Measurements from ENCODE around the gene USP10.

Gene USP10

GRCh38 chr16:84813141-84813934 lies 113.5 kb downstream of the USP10 start:
- TF ChIP-seq ZNF596 (tag by site-specific recombination; IDR thresholded peaks at IDR 0.05) (no peak), ATF2 (tag by site-specific recombination; IDR thresholded peaks at IDR 0.05; ENCODE audit: low read depth) (0 out of 2 replicates have a peak, but pooled peaks have one; percentile 48)
- Histone ChIP-seq H3K4me1 (ENCODE audit: control insufficient read depth, insufficient read depth, low read length) (no peaks in the 10 kb centered on the region), H3K9me3 (ENCODE audit: control insufficient read depth, insufficient read depth, low read depth, low read length) (no peaks in the 10 kb centered on the region), H3K27ac (ENCODE audit: extremely low read depth, low read depth, low read length) (no peak overlapping the region), H3K4me3 (ENCODE audit: low read depth, low read length) (no peak overlapping the region), H3K36me3 (ENCODE audit: control insufficient read depth in 2 of 2, insufficient read depth in 1 of 2, low read length in 2 of 2) (no peaks in the 10 kb centered on the region)
- CTCF ChIA-PET = interaction anchor here (0.7 kb wide), 1 partner anchor 139 kb away, joined by 4 read pairs; no protein-coding TSS in a partner anchor
- POLR2A ChIA-PET = interaction anchor here (0.6 kb wide), 1 partner anchor 88 kb away, joined by 5 read pairs; no protein-coding TSS in a partner anchor

- H3K9me3 ChIP-seq (ENCODE audit: control insufficient read depth, insufficient read depth, low read depth, low read length) = no peaks in the 10 kb centered on the region
- H3K36me3 ChIP-seq (ENCODE audit: control insufficient read depth in 2 of 2, insufficient read depth in 1 of 2, low read length in 2 of 2) = no peaks in the 10 kb centered on the region
- TF ChIP-seq ZNF146 (tag by site-specific recombination; IDR thresholded peaks at IDR 0.05) (no peak), ZNF157 (tag by site-specific recombination; IDR thresholded peaks at IDR 0.05) (no peak)
- no peaks in the 10 kb centered on the region for H3K4me1 ChIP-seq (ENCODE audit: control insufficient read depth, insufficient read depth, low read length)
- no peak overlapping the region for H3K4me3 ChIP-seq (ENCODE audit: low read depth, low read length)
- CTCF ChIA-PET = no interaction called here
- H3K27ac ChIP-seq (ENCODE audit: extremely low read depth, low read depth, low read length) = no peak overlapping the region
- POLR2A ChIA-PET = no interaction called here
Measured at GRCh38 chr16:84815462-84815861, 115.7 kb downstream of the USP10 start.

DNA sequence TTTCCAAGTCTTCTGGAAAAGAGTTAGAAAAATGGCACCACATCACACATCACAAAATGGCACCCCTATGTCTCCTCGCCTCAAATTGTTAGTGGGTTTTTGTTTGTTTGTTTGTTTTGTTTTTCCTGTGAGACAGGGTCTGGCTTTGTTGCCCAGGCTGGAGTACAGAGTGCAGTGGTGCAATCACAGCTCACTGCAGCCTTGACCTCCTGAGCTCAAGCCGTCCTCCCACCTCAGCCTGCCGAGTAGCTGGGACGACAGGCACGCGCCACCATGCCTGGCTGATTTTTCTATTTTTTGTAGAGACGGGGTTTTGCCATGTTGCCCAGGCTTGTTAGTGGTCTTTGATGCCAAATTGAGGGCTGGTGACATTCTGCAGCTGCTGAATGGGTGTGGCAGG lies 116.2 kb downstream of the USP10 start:
- Histone ChIP-seq H3K4me3 (ENCODE audit: low read depth, low read length) (no peak overlapping the region), H3K9me3 (ENCODE audit: control insufficient read depth, insufficient read depth, low read depth, low read length) (no peaks in the 10 kb centered on the region), H3K36me3 (ENCODE audit: control insufficient read depth in 2 of 2, insufficient read depth in 1 of 2, low read length in 2 of 2) (no peaks in the 10 kb centered on the region), H3K4me1 (ENCODE audit: control insufficient read depth, insufficient read depth, low read length) (no peaks in the 10 kb centered on the region), H3K27ac (ENCODE audit: extremely low read depth, low read depth, low read length) (no peak overlapping the region)
- ChIA-PET POLR2A (no interaction called here), CTCF (no interaction called here)
- TF ChIP-seq HOXD13 (CRISPR knock-in tag; IDR thresholded peaks at IDR 0.05; ENCODE audit: borderline replicate concordance) = no peak
- TF ChIP-seq ZNF335 (tag by site-specific recombination; conservative IDR thresholded peaks at IDR 0.05) = no peak
- no peak for TF ChIP-seq ZXDB (tag by site-specific recombination; IDR thresholded peaks at IDR 0.05)
- TF ChIP-seq REPIN1 (tag by site-specific recombination; IDR thresholded peaks at IDR 0.05; ENCODE audit: low read depth) = no peak
- no peak for TF ChIP-seq ZSCAN30 (tag by site-specific recombination; IDR thresholded peaks at IDR 0.05)
- TF ChIP-seq ZBTB10 (tag by site-specific recombination; IDR thresholded peaks at IDR 0.05) = no peak
- TF ChIP-seq SETDB1 (IDR thresholded peaks at IDR 0.05; ENCODE audit: insufficient read length, low read length) = no peak
- TF ChIP-seq, protein P1, sequence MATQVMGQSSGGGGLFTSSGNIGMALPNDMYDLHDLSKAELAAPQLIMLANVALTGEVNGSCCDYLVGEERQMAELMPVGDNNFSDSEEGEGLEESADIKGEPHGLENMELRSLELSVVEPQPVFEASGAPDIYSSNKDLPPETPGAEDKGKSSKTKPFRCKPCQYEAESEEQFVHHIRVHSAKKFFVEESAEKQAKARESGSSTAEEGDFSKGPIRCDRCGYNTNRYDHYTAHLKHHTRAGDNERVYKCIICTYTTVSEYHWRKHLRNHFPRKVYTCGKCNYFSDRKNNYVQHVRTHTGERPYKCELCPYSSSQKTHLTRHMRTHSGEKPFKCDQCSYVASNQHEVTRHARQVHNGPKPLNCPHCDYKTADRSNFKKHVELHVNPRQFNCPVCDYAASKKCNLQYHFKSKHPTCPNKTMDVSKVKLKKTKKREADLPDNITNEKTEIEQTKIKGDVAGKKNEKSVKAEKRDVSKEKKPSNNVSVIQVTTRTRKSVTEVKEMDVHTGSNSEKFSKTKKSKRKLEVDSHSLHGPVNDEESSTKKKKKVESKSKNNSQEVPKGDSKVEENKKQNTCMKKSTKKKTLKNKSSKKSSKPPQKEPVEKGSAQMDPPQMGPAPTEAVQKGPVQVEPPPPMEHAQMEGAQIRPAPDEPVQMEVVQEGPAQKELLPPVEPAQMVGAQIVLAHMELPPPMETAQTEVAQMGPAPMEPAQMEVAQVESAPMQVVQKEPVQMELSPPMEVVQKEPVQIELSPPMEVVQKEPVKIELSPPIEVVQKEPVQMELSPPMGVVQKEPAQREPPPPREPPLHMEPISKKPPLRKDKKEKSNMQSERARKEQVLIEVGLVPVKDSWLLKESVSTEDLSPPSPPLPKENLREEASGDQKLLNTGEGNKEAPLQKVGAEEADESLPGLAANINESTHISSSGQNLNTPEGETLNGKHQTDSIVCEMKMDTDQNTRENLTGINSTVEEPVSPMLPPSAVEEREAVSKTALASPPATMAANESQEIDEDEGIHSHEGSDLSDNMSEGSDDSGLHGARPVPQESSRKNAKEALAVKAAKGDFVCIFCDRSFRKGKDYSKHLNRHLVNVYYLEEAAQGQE (tag by site-specific recombination; IDR thresholded peaks at IDR 0.05) = no peak
- no peak for TF ChIP-seq ZNF610 (tag by site-specific recombination; IDR thresholded peaks at IDR 0.05; ENCODE audit: borderline replicate concordance)
- no peak for TF ChIP-seq ZNF548 (tag by site-specific recombination; IDR thresholded peaks at IDR 0.05)
- no peak for TF ChIP-seq ZBTB1 (tag by site-specific recombination; IDR thresholded peaks at IDR 0.05)
- no peak for TF ChIP-seq SP7 (tag by site-specific recombination; IDR thresholded peaks at IDR 0.05)
- no peak for TF ChIP-seq ZNF791 (tag by site-specific recombination; IDR thresholded peaks at IDR 0.05)
- TF ChIP-seq ZSCAN5A (tag by site-specific recombination; IDR thresholded peaks at IDR 0.05) = no peak
- TF ChIP-seq ZNF785 (tag by site-specific recombination; IDR thresholded peaks at IDR 0.05) = no peak
- TF ChIP-seq, protein P2, sequence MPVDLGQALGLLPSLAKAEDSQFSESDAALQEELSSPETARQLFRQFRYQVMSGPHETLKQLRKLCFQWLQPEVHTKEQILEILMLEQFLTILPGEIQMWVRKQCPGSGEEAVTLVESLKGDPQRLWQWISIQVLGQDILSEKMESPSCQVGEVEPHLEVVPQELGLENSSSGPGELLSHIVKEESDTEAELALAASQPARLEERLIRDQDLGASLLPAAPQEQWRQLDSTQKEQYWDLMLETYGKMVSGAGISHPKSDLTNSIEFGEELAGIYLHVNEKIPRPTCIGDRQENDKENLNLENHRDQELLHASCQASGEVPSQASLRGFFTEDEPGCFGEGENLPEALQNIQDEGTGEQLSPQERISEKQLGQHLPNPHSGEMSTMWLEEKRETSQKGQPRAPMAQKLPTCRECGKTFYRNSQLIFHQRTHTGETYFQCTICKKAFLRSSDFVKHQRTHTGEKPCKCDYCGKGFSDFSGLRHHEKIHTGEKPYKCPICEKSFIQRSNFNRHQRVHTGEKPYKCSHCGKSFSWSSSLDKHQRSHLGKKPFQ (tag by site-specific recombination; IDR thresholded peaks at IDR 0.05) = no peak

All from HEK293 (cell line).